Upper lobe of left lung (tissue), 6 donors: Measurements from ENCODE around the gene KLHL40. TPM values are rescaled to one million over a fixed set of nuclear protein-coding genes. Genes with fewer than 3 reads are reported as not detected.
"Not testable (repeated sequence)": the region's sequence is repeated elsewhere in the genome, so short reads cannot be mapped to it uniquely, and the experiment has no call there.

Experiments
- ATAC-seq, 2 donors: fragments of 200-7000 bp; cut with Tn5 transposase; one replicate each; pipeline ENCODE4 v1.9.1; 2022; ENCODE audit warnings: mild to moderate bottlenecking in 2 of 2, moderate library complexity in 2 of 2; ENCODE audit not compliant: low FRiP score in 2 of 2
- DNase-seq, 2 donors: peaks; one replicate each; pipeline ENCODE4 v3.0.0-alpha.2; 2019 to 2020
- H3K27ac ChIP-seq, 4 donors: fragments of 200-600 bp; sonication (generic); one replicate each; pipeline ENCODE4 v1.5.1; 2016 to 2019
- H3K27me3 ChIP-seq, 4 donors: fragments of 200-600 bp; sonication (generic); one replicate each; pipeline ENCODE4 v1.5.1; 2017 to 2019
- H3K36me3 ChIP-seq, 4 donors: fragments of 200-600 bp; sonication (generic); one replicate each; pipeline ENCODE4 v1.5.1; 2016 to 2019
- H3K4me1 ChIP-seq, 4 donors: fragments of 200-600 bp; sonication (generic); one replicate each; pipeline ENCODE4 v1.5.1; 2018 to 2019
- H3K4me3 ChIP-seq, 4 donors: fragments of 200-600 bp; sonication (generic); one replicate each; pipeline ENCODE4 v1.5.1; 2017 to 2019; ENCODE audit warnings: mild to moderate bottlenecking in 2 of 4, moderate library complexity in 1 of 4
- H3K9me3 ChIP-seq, 4 donors: fragments of 200-600 bp; sonication (generic); one replicate each; pipeline ENCODE4 v1.5.1; 2018 to 2019
- EP300 ChIP-seq, 4 donors: sonication (generic); formaldehyde crosslinking; IDR thresholded peaks; one replicate each; pipeline ENCODE4 v1.5.1; 2017; ENCODE audit warnings: antibody characterized with exemption in 4 of 4, control low read depth in 2 of 4
- POLR2A ChIP-seq, 4 donors: fragments of 450-650 bp; IDR thresholded peaks; one replicate each; pipeline ENCODE4 v1.5.1; 2016 to 2017; ENCODE audit warnings: antibody characterized with exemption in 4 of 4, mild to moderate bottlenecking in 2 of 4
- POLR2AphosphoS5 ChIP-seq, 2 donors: sonication (generic); formaldehyde crosslinking; IDR thresholded peaks; one replicate each; pipeline ENCODE4 v1.5.1; 2017; ENCODE audit warnings: antibody characterized with exemption in 2 of 2
- WGBS, 2 donors: methylation state at CpG; one replicate each; pipeline ENCODE4 v1.1.5; 2017 to 2018; 5-methylcytosine and 5-hydroxymethylcytosine counted together
- total RNA-seq, 6 donors: library from RNA; depleted of rRNA in 4 of 6; stranded (reverse); fragments of >200 nt in 4 of 6; gene quantifications; one replicate each; pipeline versions ENCODE4 v1.1.0 to v1.2.1, GENCODE V29; 2016 to 2021
- TF ChIP-seq, protein P1 (sequence below), 6 experiments: fragments of 450-650 bp in 4 of 6; fragments of 200-600 bp in 2 of 6; sonication (generic) in 2 of 6; IDR thresholded peaks; one replicate each; pipeline ENCODE4 v1.5.1; 2016 to 2019; ENCODE audit warnings: antibody characterized with exemption in 6 of 6
- donor health status: DM: no; HTN: no; CAD: no; lungs with moderate emphysema.
- donor health status: DM: no; HTN: yes; CAD: no; lungs with severe emphysema.

The KLHL40 gene
- total RNA-seq, 6 donors from 2014 or later: not detected

DNA sequence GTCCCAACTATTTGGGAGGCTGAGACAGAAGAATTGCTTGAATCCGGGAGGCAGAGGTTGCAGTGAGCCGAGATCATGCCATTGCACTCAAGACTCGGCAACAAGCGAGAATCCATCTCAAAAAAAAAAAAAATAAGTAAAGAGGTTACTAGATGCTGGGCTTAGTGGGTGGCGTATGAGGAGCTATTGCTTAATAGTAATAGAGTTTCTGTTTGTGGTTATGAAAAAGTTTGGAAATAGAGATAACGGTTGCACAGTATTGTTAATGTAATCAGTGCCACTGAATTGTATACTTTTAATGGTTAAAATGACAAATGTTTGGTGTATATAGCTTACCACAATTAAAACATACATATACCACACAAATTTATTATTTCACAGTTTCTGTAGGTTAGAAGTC is 32.0 kb downstream of the KLHL40 start:
- no peak overlapping the region for H3K4me3 ChIP-seq
- no peak for DNase-seq
- H3K4me1 ChIP-seq: no peaks in the 10 kb centered on the region
- TF ChIP-seq EP300 (IDR thresholded peaks at IDR 0.05) (no peak), POLR2A (IDR thresholded peaks at IDR 0.05) (no peak), POLR2AphosphoS5 (IDR thresholded peaks at IDR 0.05) (no peak)
- TF ChIP-seq, protein P1, sequence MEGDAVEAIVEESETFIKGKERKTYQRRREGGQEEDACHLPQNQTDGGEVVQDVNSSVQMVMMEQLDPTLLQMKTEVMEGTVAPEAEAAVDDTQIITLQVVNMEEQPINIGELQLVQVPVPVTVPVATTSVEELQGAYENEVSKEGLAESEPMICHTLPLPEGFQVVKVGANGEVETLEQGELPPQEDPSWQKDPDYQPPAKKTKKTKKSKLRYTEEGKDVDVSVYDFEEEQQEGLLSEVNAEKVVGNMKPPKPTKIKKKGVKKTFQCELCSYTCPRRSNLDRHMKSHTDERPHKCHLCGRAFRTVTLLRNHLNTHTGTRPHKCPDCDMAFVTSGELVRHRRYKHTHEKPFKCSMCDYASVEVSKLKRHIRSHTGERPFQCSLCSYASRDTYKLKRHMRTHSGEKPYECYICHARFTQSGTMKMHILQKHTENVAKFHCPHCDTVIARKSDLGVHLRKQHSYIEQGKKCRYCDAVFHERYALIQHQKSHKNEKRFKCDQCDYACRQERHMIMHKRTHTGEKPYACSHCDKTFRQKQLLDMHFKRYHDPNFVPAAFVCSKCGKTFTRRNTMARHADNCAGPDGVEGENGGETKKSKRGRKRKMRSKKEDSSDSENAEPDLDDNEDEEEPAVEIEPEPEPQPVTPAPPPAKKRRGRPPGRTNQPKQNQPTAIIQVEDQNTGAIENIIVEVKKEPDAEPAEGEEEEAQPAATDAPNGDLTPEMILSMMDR (IDR thresholded peaks at IDR 0.05): no peak
- ATAC-seq: no peak
- H3K27me3 ChIP-seq: no peaks in the 10 kb centered on the region
- peaks cover 0 to 2% (median 0%) of the 10 kb centered on the region in 4 donors for H3K9me3 ChIP-seq
- H3K27ac ChIP-seq: no peak overlapping the region
- 71 to 75% methylated on average over 6 of the region's 6 CpGs for WGBS, 2 donors
- no peaks in the 10 kb centered on the region for H3K36me3 ChIP-seq

DNA sequence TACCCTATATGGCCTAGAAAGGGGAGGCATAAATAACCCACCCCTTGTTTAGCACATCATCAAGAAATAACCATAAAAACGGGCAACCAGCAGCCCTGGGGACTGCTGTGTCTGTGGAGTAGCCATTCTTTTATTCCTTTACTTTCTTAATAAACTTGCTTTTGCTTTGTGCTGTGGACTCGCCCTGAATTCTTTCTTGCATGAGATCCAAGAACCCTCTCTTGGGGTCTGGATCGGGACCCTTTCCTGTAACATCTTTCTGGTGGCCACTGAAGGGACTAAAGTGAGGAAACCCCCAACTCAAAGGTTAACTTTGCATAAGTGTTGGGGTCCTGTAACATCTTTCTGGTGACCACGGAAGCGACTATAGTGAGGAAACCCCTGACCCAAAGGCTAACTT is 33.0 kb downstream of the KLHL40 start:
- Histone ChIP-seq H3K36me3 (no peaks in the 10 kb centered on the region), H3K27me3 (no peaks in the 10 kb centered on the region), H3K4me1 (no peaks in the 10 kb centered on the region), H3K9me3 (peaks cover 0 to 2% (median 0%) of the 10 kb centered on the region in 4 donors), H3K27ac (no peak overlapping the region), H3K4me3 (no peak overlapping the region)
- peak in 1 of 2 donors; percentile 5 for DNase-seq
- TF ChIP-seq EP300 (IDR thresholded peaks at IDR 0.05) (no peak), POLR2AphosphoS5 (IDR thresholded peaks at IDR 0.05) (no peak), POLR2A (IDR thresholded peaks at IDR 0.05) (no peak)
- TF ChIP-seq, protein P1 (IDR thresholded peaks at IDR 0.05): no peak
- ATAC-seq: no peak
- 83 to 85% methylated on average over 5 of the region's 5 CpGs for WGBS, 2 donors

DNA sequence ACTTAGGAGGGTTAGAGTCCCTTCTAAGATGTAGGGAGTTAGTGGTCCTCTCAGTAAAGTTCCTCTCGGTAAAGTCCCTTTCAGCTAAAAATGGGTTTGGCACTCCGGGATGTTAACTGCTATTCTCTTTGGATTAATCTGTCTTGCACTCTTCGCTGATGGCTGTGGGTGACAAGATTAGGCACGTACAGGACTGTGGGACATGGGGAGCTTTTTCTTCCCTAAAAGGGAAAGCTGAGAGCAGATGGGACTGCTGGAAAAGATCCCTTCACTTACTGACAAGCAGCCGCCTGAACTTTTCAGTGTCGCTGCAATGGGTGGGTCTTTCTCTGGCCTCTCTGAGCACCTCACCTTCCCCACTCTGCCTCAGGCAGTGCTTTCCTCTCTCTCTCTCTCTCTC is 33.7 kb downstream of the KLHL40 start:
- no peaks in the 10 kb centered on the region for H3K36me3 ChIP-seq
- no peak overlapping the region for H3K4me3 ChIP-seq
- DNase-seq: no peak
- peaks cover 0 to 2% (median 0%) of the 10 kb centered on the region in 4 donors for H3K9me3 ChIP-seq
- WGBS, 2 donors: 71 to 78% methylated on average over 6 of the region's 6 CpGs
- no peaks in the 10 kb centered on the region for H3K4me1 ChIP-seq
- no peaks in the 10 kb centered on the region for H3K27me3 ChIP-seq
- no peak overlapping the region for H3K27ac ChIP-seq
- TF ChIP-seq POLR2A (IDR thresholded peaks at IDR 0.05) (no peak), POLR2AphosphoS5 (IDR thresholded peaks at IDR 0.05) (no peak), EP300 (IDR thresholded peaks at IDR 0.05) (no peak)
- TF ChIP-seq, protein P1 (IDR thresholded peaks at IDR 0.05): no peak
- no peak for ATAC-seq

DNA sequence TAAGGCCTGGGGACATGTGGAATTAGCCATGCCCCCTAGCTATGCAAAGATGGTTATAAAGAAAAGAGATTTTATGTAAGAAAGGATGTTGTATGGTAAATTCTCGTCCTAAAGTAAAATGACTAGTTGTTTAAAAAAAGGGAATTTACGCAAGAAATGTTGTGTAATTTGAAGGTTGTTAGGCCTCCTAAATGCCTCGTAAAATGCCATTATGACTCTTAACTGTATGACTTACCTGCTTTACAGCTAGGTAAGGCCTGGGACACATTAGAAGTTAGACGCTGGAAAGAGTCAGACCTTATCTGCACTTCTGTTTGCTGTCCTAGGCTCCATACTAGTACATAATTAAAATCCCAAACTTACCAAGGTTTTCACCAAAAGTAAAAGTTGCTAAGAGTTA is 34.8 kb downstream of the KLHL40 start:
- ATAC-seq: no peak
- no peak overlapping the region for H3K27ac ChIP-seq
- H3K9me3 ChIP-seq: peaks cover 0 to 2% (median 0%) of the 10 kb centered on the region in 4 donors
- no peaks in the 10 kb centered on the region for H3K36me3 ChIP-seq
- H3K4me1 ChIP-seq: no peaks in the 10 kb centered on the region
- H3K27me3 ChIP-seq: no peaks in the 10 kb centered on the region
- H3K4me3 ChIP-seq: no peak overlapping the region
- TF ChIP-seq EP300 (IDR thresholded peaks at IDR 0.05): no peak
- TF ChIP-seq POLR2AphosphoS5 (IDR thresholded peaks at IDR 0.05): no peak
- TF ChIP-seq, protein P1 (IDR thresholded peaks at IDR 0.05): no peak
- TF ChIP-seq POLR2A (IDR thresholded peaks at IDR 0.05): no peak
- no peak for DNase-seq
- WGBS, 2 donors: 59 to 73% methylated on average over 4 of the region's 4 CpGs

DNA sequence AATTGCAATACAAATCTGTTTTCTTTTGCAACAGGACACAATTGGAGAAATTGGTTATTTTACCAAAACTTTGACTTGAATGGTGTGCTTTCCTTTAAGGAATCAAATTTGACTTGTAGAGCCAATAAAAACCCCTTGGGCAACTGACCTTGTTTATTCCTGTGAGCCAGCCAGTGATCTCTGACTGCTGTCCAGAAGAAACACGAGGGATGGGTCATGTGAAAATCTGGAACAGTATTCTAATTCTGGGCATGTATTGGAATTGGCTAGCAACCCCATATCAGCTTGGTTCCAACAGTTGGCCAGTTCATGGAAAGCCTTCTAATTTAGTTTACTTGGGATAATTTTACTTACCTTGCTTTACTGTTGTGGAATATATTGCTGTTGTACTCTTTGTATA is 36.4 kb downstream of the KLHL40 start:
- Histone ChIP-seq H3K27me3 (no peaks in the 10 kb centered on the region), H3K9me3 (peaks cover 0 to 2% (median 0%) of the 10 kb centered on the region in 4 donors), H3K4me3 (no peak overlapping the region), H3K27ac (no peak overlapping the region), H3K4me1 (no peaks in the 10 kb centered on the region), H3K36me3 (no peaks in the 10 kb centered on the region)
- WGBS, 2 donors: 50 to 57% methylated on average over 1 of the region's 1 CpG
- ATAC-seq (no peak), DNase-seq (no peak)
- TF ChIP-seq POLR2A (IDR thresholded peaks at IDR 0.05): no peak
- TF ChIP-seq POLR2AphosphoS5 (IDR thresholded peaks at IDR 0.05): no peak
- TF ChIP-seq, protein P1 (IDR thresholded peaks at IDR 0.05): no peak
- no peak for TF ChIP-seq EP300 (IDR thresholded peaks at IDR 0.05)

DNA sequence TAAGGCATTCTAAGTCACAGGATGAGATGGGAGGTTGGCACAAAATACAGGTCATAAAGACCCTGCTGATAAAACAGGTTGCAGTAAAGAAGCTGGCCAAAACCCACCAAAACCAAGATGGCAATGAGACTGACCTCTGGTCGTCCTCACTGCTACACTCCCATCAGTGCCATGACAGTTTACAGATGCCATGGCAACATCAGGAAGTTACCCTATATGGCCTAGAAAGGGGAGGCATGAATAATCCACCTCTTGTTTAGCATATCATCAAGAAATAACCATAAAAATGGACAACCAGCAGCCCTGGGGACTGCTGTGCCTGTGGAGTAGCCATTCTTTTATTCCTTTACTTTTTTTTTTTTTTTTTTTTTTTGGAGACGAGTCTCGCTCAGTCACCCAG is 37.1 kb downstream of the KLHL40 start:
- not testable (repeated sequence) for H3K27me3 ChIP-seq, H3K27ac ChIP-seq, H3K4me1 ChIP-seq, DNase-seq, H3K4me3 ChIP-seq, ATAC-seq, H3K9me3 ChIP-seq, H3K36me3 ChIP-seq
- 75 to 87% methylated on average over 3 of the region's 3 CpGs for WGBS, 2 donors
